ENCODE results near the gene SAE1. TPM values are rescaled to one million over a fixed set of nuclear protein-coding genes. Genes with fewer than 3 reads are reported as not detected.

SAE1 gene
- total RNA-seq, 6 experiments from 2014 or later, result 18.8 to 33.2 (median 26.7) TPM

GRCh38 chr19:47239610-47240296, 109.1 kb downstream of the SAE1 start:
- 0% methylated on average over 4 of the region's 62 CpGs for WGBS (ENCODE audit: insufficient coverage, low coverage, low lambda C conversion rate, missing lambda C conversion rate)
- ATAC-seq (no peak), DNase-seq (no peak)
- H3K36me3 ChIP-seq, result no peaks in the 10 kb centered on the region
- intact Hi-C loops (cut with DNase I), result loop anchor here in 1 of 2 donors (5.0 to 10.0 kb wide), 2 partner anchors 32 to 95 kb away; no protein-coding TSS in a partner anchor
- no peak overlapping the region for H3K27ac ChIP-seq
- peaks cover 0 to 8% (median 0%) of the 10 kb centered on the region in 4 donors for H3K4me1 ChIP-seq
- H3K4me3 ChIP-seq, result peak overlapping the region in 1 of 3 donors; percentile 19
- H3K27me3 ChIP-seq, result no peaks in the 10 kb centered on the region
- TF ChIP-seq CTCF (IDR thresholded peaks at IDR 0.05), result no peak
- TF ChIP-seq POLR2A (IDR thresholded peaks at IDR 0.05), result no peak
- H3K9me3 ChIP-seq, result no peaks in the 10 kb centered on the region

- intact Hi-C loops (cut with DNase I), result loop anchor here in 1 of 2 donors (5.0 to 10.0 kb wide), 2 partner anchors 33 to 96 kb away; no protein-coding TSS in a partner anchor
- H3K27me3 ChIP-seq, result no peaks in the 10 kb centered on the region
- no peak for ATAC-seq
- DNase-seq, result no peak
- no peak for TF ChIP-seq CTCF (IDR thresholded peaks at IDR 0.05)
- no peak for TF ChIP-seq POLR2A (IDR thresholded peaks at IDR 0.05)
- H3K9me3 ChIP-seq, result no peaks in the 10 kb centered on the region
- H3K4me3 ChIP-seq, result no peak overlapping the region
- no peak overlapping the region for H3K27ac ChIP-seq
- no peaks in the 10 kb centered on the region for H3K36me3 ChIP-seq
- peaks cover 0 to 8% (median 0%) of the 10 kb centered on the region in 4 donors for H3K4me1 ChIP-seq
- 48% methylated on average over 5 of the region's 6 CpGs for WGBS (ENCODE audit: insufficient coverage, low coverage, low lambda C conversion rate, missing lambda C conversion rate)
These were observed 109.9 kb downstream of the SAE1 start for GRCh38 chr19:47240556-47240955.

GRCh38 chr19:47240996-47241918, 110.6 kb downstream of the SAE1 start:
- no peaks in the 10 kb centered on the region for H3K36me3 ChIP-seq
- no peaks in the 10 kb centered on the region for H3K27me3 ChIP-seq
- no peak overlapping the region for H3K27ac ChIP-seq
- TF ChIP-seq CTCF (IDR thresholded peaks at IDR 0.05) (no peak), POLR2A (IDR thresholded peaks at IDR 0.05) (no peak)
- DNase-seq (peak in 1 of 3 donors; percentile 83), ATAC-seq (peak; percentile 2 to 60 (median 6))
- no peak overlapping the region for H3K4me3 ChIP-seq
- 15% methylated on average over 7 of the region's 27 CpGs for WGBS (ENCODE audit: insufficient coverage, low coverage, low lambda C conversion rate, missing lambda C conversion rate)
- intact Hi-C loops (cut with DNase I), result loop anchor here in 1 of 2 donors (5.0 to 10.0 kb wide), 2 partner anchors 34 to 96 kb away; no protein-coding TSS in a partner anchor
- peaks cover 0 to 8% (median 0%) of the 10 kb centered on the region in 4 donors for H3K4me1 ChIP-seq
- no peaks in the 10 kb centered on the region for H3K9me3 ChIP-seq

- no peak overlapping the region for H3K27ac ChIP-seq
- H3K9me3 ChIP-seq, result no peaks in the 10 kb centered on the region
- intact Hi-C loops (cut with DNase I), result loop anchor here in 1 of 2 donors (5.0 to 10.0 kb wide), 2 partner anchors 35 to 97 kb away; no protein-coding TSS in a partner anchor
- TF ChIP-seq POLR2A (IDR thresholded peaks at IDR 0.05) (no peak), CTCF (IDR thresholded peaks at IDR 0.05) (no peak)
- H3K4me1 ChIP-seq, result peaks cover 0 to 8% (median 0%) of the 10 kb centered on the region in 4 donors
- WGBS (ENCODE audit: insufficient coverage, low coverage, low lambda C conversion rate, missing lambda C conversion rate), result 90% methylated on average over 6 of the region's 7 CpGs
- no peaks in the 10 kb centered on the region for H3K27me3 ChIP-seq
- no peak overlapping the region for H3K4me3 ChIP-seq
- H3K36me3 ChIP-seq, result no peaks in the 10 kb centered on the region
- DNase-seq (no peak), ATAC-seq (no peak)
These were observed 111.4 kb downstream of the SAE1 start for GRCh38 chr19:47241919-47242577.
